PC-9 (cell line): ENCODE results near the gene INTS11. TPM values are rescaled to one million over a fixed set of nuclear protein-coding genes. Genes with fewer than 3 reads are reported as not detected.

ENCODE experiments used
- BruUV-seq: library from RNA; stranded (reverse); fragments of 400-500 nt; replicated peaks from 2 replicates; lab custom pipeline; 2021; lab: Mats Ljungman, UMichigan
- CTCF ChIA-PET: fragments of 300-600 bp; sonication (Branson Sonifier 250); formaldehyde crosslinking; loops from one replicate; lab custom pipeline; 2022; ENCODE audit warnings: antibody characterized with exemption; lab: Charles Lee
- POLR2A ChIA-PET: fragments of 300-600 bp; sonication (Branson Sonifier 250); formaldehyde crosslinking; loops from one replicate; lab custom pipeline; 2022; ENCODE audit warnings: antibody characterized with exemption; ENCODE audit not compliant: unreplicated experiment; lab: Charles Lee
- DNase-seq, 2 experiments: peaks; one replicate each; pipeline versions ENCODE4 v3.0.0 to v3.0.0-alpha.2; 2015 to 2022; ENCODE audit warnings: mixed read lengths in 1 of 2
- H2AFZ ChIP-seq: fragments of 200-600 bp; sonication (generic); 2 replicates; pipeline ENCODE4 v1.8.1; 2017; ENCODE audit warnings: antibody characterized with exemption
- H3F3A ChIP-seq: fragments of 200-600 bp; sonication (generic); 2 replicates; pipeline ENCODE4 v1.8.1; 2017; ENCODE audit warnings: antibody characterized with exemption, mild to moderate bottlenecking, low read depth; ENCODE audit not compliant: insufficient read depth
- H3K27ac ChIP-seq: fragments of 200-600 bp; sonication (generic); 2 replicates; pipeline ENCODE4 v1.6.1; 2016; ENCODE audit warnings: mixed run types
- H3K27me3 ChIP-seq: fragments of 200-600 bp; sonication (generic); 2 replicates; pipeline ENCODE4 v1.6.1; 2016; ENCODE audit warnings: low read depth, mixed run types; ENCODE audit not compliant: insufficient read depth
- H3K36me3 ChIP-seq: fragments of 200-600 bp; sonication (generic); 2 replicates; pipeline ENCODE4 v1.6.1; 2016; ENCODE audit warnings: low read depth, mixed run types
- H3K4me1 ChIP-seq: fragments of 200-600 bp; sonication (generic); replicated peaks from 2 replicates; pipeline ENCODE4 v1.6.1; 2016; ENCODE audit warnings: mixed run types; ENCODE audit not compliant: insufficient read depth
- H3K4me2 ChIP-seq: fragments of 200-600 bp; sonication (generic); 2 replicates; pipeline ENCODE4 v1.6.1; 2017; ENCODE audit warnings: mixed run types
- H3K4me3 ChIP-seq: fragments of 200-600 bp; sonication (generic); 2 replicates; pipeline ENCODE4 v1.6.1; 2016; ENCODE audit warnings: mixed run types
- H3K79me2 ChIP-seq: fragments of 200-600 bp; sonication (generic); 2 replicates; pipeline ENCODE4 v1.6.1; 2017; ENCODE audit warnings: low read depth, mixed run types
- H3K9me2 ChIP-seq: fragments of 200-600 bp; sonication (generic); 2 replicates; pipeline ENCODE4 v1.8.1; 2017; ENCODE audit warnings: mild to moderate bottlenecking; ENCODE audit not compliant: insufficient read depth
- H3K9me3 ChIP-seq: fragments of 200-600 bp; sonication (generic); 2 replicates; pipeline ENCODE4 v1.8.1; 2016; ENCODE audit warnings: low read depth; ENCODE audit not compliant: insufficient read depth
- H4K20me1 ChIP-seq: fragments of 200-600 bp; sonication (generic); 2 replicates; pipeline ENCODE4 v1.8.1; 2017; ENCODE audit not compliant: insufficient read depth
- CTCF ChIP-seq: fragments of 200-600 bp; sonication (generic); conservative IDR thresholded peaks from 2 replicates; pipeline ENCODE4 v1.6.1; 2017; ENCODE audit warnings: mixed run types, antibody characterized with exemption, mild to moderate bottlenecking, moderate library complexity
- EZH2 ChIP-seq: fragments of 200-600 bp; sonication (generic); IDR thresholded peaks from 2 replicates; pipeline ENCODE4 v1.8.0; 2017; ENCODE audit warnings: antibody characterized with exemption, low read depth
- intact Hi-C: fragments of 100-400 bp; cut with micrococcal nuclease; formaldehyde crosslinking; loops from one replicate; pipeline ENCODE4 v1.10.0; 2022; ENCODE audit not compliant: unreplicated experiment
- total RNA-seq: library from RNA; stranded (reverse); gene quantifications from 2 replicates; pipeline ENCODE4 v1.2.3, GENCODE V29; 2021

The INTS11 gene
- total RNA-seq, 1 experiment from 2014 or later = 130 TPM

DNA sequence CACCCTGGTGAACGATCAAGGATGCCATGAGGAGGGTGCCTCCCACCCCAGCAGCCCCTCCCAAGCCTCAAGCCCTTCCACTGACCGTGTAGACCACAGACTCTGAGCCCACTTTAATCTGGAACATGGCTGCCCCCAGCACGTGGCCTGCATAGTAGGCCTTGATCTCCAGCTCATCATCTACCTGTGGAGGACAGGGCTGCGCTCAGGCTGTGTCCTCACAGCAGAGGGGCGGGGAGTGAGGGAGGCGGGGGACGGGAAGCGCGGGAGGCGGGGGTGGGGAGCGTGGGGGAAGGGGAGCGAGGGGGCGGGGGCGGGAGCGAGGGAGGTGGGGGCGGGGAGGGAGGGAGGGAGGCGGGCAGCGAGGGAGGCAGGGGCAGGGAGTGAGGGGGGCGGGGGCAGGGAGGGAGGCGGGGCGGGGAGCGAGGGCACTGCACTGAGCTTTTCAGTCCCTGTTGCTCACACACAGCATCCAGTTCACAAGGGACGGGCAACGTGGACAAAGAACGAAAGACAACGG is 9.0 kb downstream of the INTS11 start:
- H3K9me3 ChIP-seq = no peaks in the 10 kb centered on the region
- H2AFZ ChIP-seq = no peak overlapping the region
- H3K27me3 ChIP-seq = no peaks in the 10 kb centered on the region
- peaks cover 41% of the 10 kb centered on the region for H3K79me2 ChIP-seq
- BruUV-seq = no TSS peak
- no peak overlapping the region for H3K4me3 ChIP-seq
- ChIA-PET CTCF (no interaction called here), POLR2A (no interaction called here)
- peaks cover 16% of the 10 kb centered on the region for H3K4me1 ChIP-seq
- intact Hi-C loops = no loop called here
- TF ChIP-seq EZH2 (no peak), CTCF (no peak)
- no peak overlapping the region for H3K4me2 ChIP-seq
- peaks cover 59% of the 10 kb centered on the region for H4K20me1 ChIP-seq
- H3F3A ChIP-seq = peaks cover 51% of the 10 kb centered on the region
- no peak for DNase-seq
- no peaks in the 10 kb centered on the region for H3K9me2 ChIP-seq
- no peak overlapping the region for H3K27ac ChIP-seq
- H3K36me3 ChIP-seq = 0 out of 2 replicates have a peak, but pooled peaks cover 5% of the 10 kb centered on the region

GRCh38 chr1:1314678-1315335 is 9.7 kb downstream of the INTS11 start:
- BruUV-seq = no TSS peak
- Histone ChIP-seq H3K4me2 (no peak overlapping the region), H3K4me3 (no peak overlapping the region), H3K27ac (no peak overlapping the region), H2AFZ (no peak overlapping the region), H3K79me2 (peaks cover 35% of the 10 kb centered on the region), H3K4me1 (peaks cover 20% of the 10 kb centered on the region), H3K9me2 (no peaks in the 10 kb centered on the region), H3K36me3 (0 out of 2 replicates have a peak, but pooled peaks cover 5% of the 10 kb centered on the region), H4K20me1 (peaks cover 57% of the 10 kb centered on the region), H3K27me3 (no peaks in the 10 kb centered on the region), H3K9me3 (no peaks in the 10 kb centered on the region), H3F3A (peaks cover 50% of the 10 kb centered on the region)
- DNase-seq = no peak
- intact Hi-C loops = no loop called here
- no peak for TF ChIP-seq CTCF
- no peak for TF ChIP-seq EZH2
- CTCF ChIA-PET = no interaction called here
- POLR2A ChIA-PET = no interaction called here

GRCh38 chr1:1314237-1314586 is 10.2 kb downstream of the INTS11 start:
- no peaks in the 10 kb centered on the region for H3K9me3 ChIP-seq
- H3F3A ChIP-seq = peaks cover 44% of the 10 kb centered on the region
- no peak for DNase-seq
- ChIA-PET POLR2A (no interaction called here), CTCF (no interaction called here)
- peaks cover 30% of the 10 kb centered on the region for H3K79me2 ChIP-seq
- H3K36me3 ChIP-seq = 0 out of 2 replicates have a peak, but pooled peaks cover 5% of the 10 kb centered on the region
- H4K20me1 ChIP-seq = peaks cover 55% of the 10 kb centered on the region
- H3K4me2 ChIP-seq = no peak overlapping the region
- H3K4me1 ChIP-seq = peaks cover 25% of the 10 kb centered on the region
- intact Hi-C loops = no loop called here
- TF ChIP-seq CTCF (no peak), EZH2 (no peak)
- no peaks in the 10 kb centered on the region for H3K9me2 ChIP-seq
- H3K4me3 ChIP-seq = no peak overlapping the region
- no peak overlapping the region for H3K27ac ChIP-seq
- H3K27me3 ChIP-seq = no peaks in the 10 kb centered on the region
- no TSS peak for BruUV-seq
- H2AFZ ChIP-seq = no peak overlapping the region
